Bronchial epithelial cell (primary cell): ENCODE data around the gene WDR89. TPM values are rescaled to one million over a fixed set of nuclear protein-coding genes. Genes with fewer than 3 reads are reported as not detected.

Source experiments
- DNase-seq: peaks from one replicate; pipeline ENCODE4 v3.0.0-alpha.2; 2010; ENCODE audit warnings: low read depth
- FAIRE-seq: peaks from 2 replicates; lab custom pipeline; 2011; peaks lifted over from hg19 to GRCh38; lab: Jason Lieb, UNC
- H3K27me3 ChIP-seq: 2 replicates; pipeline ENCODE4 v1.5.1; 2011; ENCODE audit warnings: low read length; ENCODE audit not compliant: control insufficient read depth, insufficient read depth
- H3K36me3 ChIP-seq: 2 replicates; pipeline ENCODE4 v1.5.1; 2011; ENCODE audit warnings: low read length; ENCODE audit not compliant: control insufficient read depth, insufficient read depth
- H3K4me3 ChIP-seq: 2 replicates; pipeline ENCODE4 v1.5.1; 2011; ENCODE audit warnings: mild to moderate bottlenecking, low read depth, low read length, control low read depth
- CTCF ChIP-seq: IDR thresholded peaks from 2 replicates; pipeline ENCODE4 v1.5.1; 2011; ENCODE audit warnings: mild to moderate bottlenecking, moderate library complexity, low read length, control low read depth, inconsistent platforms; ENCODE audit not compliant: insufficient read depth, severe bottlenecking
- total RNA-seq: library from RNA; depleted of rRNA; stranded (reverse); fragments of >200 nt; gene quantifications from 2 replicates; pipeline ENCODE4 v1.2.1, GENCODE V29; 2014

WDR89 gene
- total RNA-seq, 1 donor from 2014 or later = 20.0 TPM

- TF ChIP-seq CTCF = no peak
- H3K4me3 ChIP-seq = no peak overlapping the region
- no peaks in the 10 kb centered on the region for H3K36me3 ChIP-seq
- FAIRE-seq = no peak
- H3K27me3 ChIP-seq = no peaks in the 10 kb centered on the region
- DNase-seq = peak; percentile 50
These were observed 79.3 kb downstream of the WDR89 start for GRCh38 chr14:63562405-63562804.

- H3K36me3 ChIP-seq = no peaks in the 10 kb centered on the region
- DNase-seq (no peak), FAIRE-seq (no peak)
- no peak for TF ChIP-seq CTCF
- no peaks in the 10 kb centered on the region for H3K27me3 ChIP-seq
- no peak overlapping the region for H3K4me3 ChIP-seq
These were observed 86.1 kb downstream of the WDR89 start for GRCh38 chr14:63555572-63555971.

GRCh38 chr14:63551332-63551731 lies 90.3 kb downstream of the WDR89 start:
- Histone ChIP-seq H3K36me3 (no peaks in the 10 kb centered on the region), H3K27me3 (no peaks in the 10 kb centered on the region), H3K4me3 (no peak overlapping the region)
- FAIRE-seq (no peak), DNase-seq (peak; percentile 64)
- TF ChIP-seq CTCF = no peak

- Histone ChIP-seq H3K4me3 (no peak overlapping the region), H3K27me3 (no peaks in the 10 kb centered on the region), H3K36me3 (no peaks in the 10 kb centered on the region)
- DNase-seq = no peak
- FAIRE-seq = no peak
- TF ChIP-seq CTCF = no peak
These were observed 93.8 kb downstream of the WDR89 start for GRCh38 chr14:63547798-63548335.

Other genes with a start within 250 kb of the WDR89 start
- gene PPP2R5E, start 98.5 kb downstream of the WDR89 start, total RNA-seq = 11.6 and 14.5 TPM in 2 replicates
- 35.3 and 39.2 TPM in 2 replicates for gene SGPP1, start 86.2 kb upstream of the WDR89 start, total RNA-seq
- gene SYNE2, start 211.1 kb upstream of the WDR89 start, total RNA-seq = 36.6 and 51.2 TPM in 2 replicates